Fibroblast of skin of abdomen (primary cell): ENCODE results near the gene GPR137B.
A peak's percentile ranks its signal among the peaks of the same experiment; 100 is the strongest.
"Not testable (repeated sequence)": the region's sequence is repeated elsewhere in the genome, so short reads cannot be mapped to it uniquely, and the experiment has no call there.

Source experiments
- DNase-seq: peaks from one replicate; pipeline ENCODE4 v3.0.0-alpha.2; 2013

The GPR137B gene

DNA sequence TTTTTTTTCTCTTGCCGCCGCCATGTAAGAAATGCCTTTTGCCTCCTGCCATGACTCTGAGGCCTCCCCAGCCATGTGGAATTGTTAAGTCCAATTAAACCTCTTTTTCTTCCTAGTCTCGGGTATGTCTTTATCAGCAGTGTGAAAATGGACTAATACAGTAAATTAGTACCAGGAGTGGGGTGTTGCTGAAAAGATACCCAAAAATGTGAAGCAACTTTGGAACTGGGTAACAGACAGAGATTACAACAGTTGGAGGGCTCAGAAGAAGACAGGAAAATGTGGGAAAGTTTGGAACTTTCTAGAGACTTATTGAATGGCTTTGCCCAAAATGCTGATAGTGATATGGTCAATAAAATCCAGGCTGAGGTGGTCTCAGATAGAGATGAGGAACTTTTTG lies 19.4 kb downstream of the GPR137B start:
- DNase-seq: not testable (repeated sequence)

DNA sequence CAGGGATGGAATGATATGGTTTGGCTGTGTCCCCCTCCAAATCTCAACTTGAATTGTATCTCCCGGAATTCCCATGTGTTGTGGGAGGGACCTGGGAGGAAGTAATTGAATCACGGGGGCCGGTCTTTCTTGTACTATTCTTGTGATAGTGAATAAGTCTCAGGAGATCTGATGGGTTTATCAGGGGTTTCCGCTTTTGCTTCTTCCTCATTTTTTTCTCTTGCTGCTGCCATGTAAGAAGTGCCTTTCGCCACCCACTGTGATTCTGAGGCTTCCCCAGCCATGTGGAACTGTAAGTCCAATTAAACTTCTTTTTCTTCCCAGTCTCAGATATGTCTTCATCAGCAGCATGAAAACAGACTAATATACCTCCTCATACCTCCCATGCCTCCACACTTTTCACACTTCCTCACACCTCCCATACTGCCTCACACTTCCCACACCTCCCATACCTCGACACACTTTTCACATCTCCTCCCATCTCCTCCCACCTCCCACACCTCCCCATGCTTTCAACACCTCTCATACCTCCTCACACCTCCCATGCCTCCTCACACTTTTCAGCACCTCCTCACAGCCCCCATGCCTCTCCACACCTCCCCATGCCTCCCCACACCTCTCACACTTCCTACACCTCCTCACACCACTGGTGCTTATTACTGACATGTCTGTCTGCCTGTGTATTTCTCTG lies 21.3 kb downstream of the GPR137B start:
- DNase-seq: no peak

DNA sequence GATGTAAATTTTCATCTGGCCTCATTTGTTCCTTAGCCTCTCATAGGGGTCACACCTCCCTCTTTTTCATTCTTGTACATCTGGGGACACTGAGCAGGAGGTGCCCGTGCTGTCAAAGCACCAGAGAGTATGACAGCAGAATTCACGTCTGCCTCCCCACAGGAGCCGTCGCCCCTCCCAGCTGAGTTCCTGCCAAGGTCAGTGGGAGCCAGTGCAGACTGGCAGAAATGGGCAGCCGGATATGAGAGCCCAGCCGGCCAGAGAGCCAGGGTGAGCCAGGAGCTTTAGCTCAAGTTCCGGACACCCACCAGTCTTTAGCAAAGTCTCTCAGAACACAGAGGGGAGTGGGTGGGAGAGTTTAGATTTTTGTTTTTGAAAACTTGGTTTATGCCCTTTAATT lies 21.9 kb downstream of the GPR137B start:
- DNase-seq: no peak

DNA sequence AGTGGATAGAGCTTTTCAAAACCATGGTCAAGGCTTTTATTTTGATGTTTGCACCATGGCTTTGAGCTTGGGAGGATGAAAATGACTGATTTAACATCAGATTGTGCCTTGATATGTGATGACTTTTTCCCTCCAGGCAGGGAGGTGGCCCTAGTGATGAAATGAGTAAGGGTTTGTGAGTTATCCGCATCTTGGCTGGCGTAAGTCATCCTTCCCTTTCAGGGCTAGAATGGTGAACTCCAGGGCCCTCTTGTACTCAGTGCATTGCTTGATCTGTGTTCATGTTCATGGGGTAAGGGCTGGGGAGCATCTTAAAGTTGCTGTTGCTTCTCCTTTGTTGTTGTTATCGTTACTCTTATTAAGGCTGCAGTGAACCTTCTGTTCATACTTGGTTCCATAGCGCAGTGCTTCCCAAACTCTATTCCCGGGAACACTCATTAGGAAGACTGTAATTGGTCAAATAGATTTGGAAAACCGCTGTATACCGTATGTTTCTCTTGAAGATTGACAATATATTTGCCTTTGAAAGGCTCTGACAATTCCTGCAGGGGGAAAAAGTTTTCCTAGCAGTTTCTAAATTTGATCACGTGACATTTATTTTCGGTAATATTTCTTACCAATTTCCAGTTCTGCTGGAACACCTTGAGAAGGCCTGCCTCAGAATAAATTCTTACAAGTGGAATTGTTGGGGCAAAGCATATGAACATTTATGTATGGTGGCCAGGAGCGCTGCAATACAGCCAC lies 23.1 kb downstream of the GPR137B start:
- no peak for DNase-seq

DNA sequence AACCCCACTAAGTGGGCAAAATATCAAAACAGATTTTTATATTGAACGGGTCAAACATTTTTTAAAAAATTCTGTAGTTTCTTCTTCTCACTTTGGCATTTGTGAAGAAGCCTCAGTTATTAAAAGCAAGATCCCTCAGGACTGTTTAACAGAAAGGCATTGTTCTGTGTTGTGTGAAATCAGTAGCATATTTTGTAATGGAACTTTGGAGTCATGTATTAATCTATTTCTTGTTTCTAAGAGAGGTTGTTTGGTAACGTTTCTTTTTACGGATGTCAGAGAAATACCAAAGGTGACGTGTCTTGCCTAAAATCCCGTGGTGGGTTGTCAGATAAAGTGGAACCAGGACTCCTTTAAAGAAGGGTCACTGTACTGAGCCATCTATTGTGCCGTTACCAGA lies 23.7 kb downstream of the GPR137B start:
- no peak for DNase-seq

DNA sequence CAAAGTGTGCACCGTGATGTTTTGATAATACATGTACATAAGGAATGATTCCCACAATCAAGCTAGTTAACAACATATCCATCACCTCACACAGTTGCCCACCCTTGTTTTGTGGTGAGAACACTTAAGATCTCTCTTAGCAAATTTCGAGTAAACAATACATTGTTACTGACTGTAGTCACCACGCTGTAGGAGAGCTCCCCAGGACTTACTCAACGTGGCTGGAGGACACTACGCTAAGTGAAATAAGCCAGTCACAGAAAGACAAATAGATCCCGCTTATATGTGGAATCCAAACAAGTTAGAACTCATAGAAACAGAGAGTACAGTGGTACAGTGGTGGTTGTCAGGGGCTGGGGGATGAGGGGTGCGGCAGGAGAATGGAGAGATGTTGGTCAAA lies 24.8 kb downstream of the GPR137B start:
- DNase-seq: no peak

DNA sequence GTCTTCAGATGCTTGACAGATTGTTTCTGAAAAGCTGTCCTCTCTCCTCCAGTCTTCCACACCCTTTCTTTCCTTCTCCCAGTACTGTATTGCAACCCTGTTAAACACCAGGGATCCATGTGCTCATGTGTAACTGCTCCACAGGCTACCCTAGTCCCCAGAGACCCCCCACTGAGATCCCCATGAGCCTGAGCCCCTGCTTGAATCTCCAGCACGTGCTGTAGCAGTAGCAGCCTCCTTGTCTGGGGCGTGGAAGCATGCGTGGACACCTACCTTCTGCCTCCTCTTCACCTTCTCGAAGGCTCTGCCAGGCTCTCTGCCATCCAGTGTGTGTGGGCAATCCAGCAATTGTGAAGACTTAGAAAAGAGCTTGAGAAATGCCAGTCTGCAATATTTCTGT lies 25.2 kb downstream of the GPR137B start:
- DNase-seq: no peak

DNA sequence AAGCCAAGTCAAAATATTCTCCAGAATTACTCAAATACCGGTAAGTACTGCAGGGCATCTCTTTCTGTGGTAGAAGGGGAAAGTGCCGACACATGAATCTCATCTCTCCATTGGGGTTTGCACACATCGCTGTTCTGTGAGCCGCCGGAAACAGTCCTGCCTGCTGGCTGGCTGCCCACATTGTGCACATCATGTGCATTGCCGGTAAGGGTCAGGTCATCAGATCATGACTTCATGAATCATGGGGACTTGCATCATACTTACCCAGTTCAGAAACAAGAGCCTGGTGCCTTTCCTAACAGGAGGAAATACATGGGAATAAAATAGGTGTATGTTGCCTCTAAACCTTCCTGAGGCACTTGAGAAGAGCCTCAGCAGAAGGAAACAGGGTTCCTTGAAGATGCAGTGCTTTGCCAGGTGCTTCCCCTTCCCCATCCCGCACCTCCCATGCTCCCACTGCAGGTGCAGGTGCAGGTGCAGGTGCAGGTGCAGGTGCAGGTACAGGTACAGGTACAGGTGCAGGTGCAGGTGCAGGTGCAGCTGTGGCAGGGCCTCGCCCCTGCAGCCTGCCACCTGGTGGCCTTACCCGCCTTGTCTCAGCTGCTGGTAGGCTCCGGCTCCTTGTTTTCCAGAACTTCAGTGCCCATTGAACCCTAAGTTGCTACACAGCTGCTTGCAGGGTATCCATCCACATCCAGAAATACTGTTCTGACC lies 26.5 kb downstream of the GPR137B start:
- peak; percentile 8 for DNase-seq

DNA sequence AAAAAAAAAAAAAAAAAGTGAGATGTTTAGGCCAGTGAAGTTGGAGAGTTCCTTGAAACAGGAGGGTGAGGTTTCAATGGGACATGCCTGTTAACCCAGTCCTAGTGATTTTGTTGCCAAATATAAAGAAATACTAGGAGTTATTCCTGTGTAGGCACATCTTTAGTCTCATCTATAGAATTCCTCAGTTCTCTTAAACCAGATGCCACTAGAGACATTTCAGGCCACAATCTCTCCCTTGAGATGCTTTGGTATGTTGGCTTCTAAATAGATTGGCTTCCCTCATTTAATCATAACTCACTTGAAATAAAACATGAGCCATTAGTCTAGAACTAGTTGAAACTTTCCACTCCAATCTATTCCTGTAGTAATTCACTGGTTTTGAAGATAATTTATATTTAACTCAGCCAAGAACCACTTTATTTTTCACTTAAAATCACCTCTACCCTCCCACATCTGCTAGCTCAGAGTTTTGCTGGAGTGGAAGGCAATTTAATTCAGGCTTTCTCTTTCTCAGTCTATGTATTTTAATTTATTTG lies 29.8 kb downstream of the GPR137B start:
- DNase-seq: peak; percentile 59

DNA sequence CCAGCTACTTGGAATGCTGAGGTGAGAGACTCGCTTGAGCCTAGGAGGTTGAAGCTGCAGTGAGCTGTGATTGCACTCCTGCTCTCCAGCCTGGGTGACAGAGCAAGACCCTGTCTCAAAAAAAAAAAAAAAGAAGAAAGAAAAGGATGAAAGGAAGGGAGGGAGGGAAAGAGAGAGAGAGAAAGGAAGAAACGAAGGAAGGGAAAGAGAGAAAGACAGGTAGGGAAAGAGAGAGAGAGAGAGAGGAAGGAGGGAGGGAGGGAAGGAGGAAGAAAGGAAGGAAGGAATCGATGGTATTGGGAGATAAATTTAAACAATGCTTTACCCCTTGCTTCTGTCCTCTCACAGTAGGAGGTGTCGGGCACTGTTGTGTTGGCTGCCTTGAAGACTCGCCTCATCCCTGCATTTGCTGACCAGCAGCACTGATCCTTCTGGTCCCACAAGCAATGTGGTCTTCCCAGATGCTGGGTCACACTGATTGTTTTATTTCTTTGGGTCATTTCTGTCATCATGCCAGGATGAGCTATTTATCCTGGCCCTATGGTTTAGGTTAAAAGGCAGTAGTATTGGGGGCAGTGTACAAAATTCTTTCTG lies 30.9 kb downstream of the GPR137B start:
- no peak for DNase-seq

DNA sequence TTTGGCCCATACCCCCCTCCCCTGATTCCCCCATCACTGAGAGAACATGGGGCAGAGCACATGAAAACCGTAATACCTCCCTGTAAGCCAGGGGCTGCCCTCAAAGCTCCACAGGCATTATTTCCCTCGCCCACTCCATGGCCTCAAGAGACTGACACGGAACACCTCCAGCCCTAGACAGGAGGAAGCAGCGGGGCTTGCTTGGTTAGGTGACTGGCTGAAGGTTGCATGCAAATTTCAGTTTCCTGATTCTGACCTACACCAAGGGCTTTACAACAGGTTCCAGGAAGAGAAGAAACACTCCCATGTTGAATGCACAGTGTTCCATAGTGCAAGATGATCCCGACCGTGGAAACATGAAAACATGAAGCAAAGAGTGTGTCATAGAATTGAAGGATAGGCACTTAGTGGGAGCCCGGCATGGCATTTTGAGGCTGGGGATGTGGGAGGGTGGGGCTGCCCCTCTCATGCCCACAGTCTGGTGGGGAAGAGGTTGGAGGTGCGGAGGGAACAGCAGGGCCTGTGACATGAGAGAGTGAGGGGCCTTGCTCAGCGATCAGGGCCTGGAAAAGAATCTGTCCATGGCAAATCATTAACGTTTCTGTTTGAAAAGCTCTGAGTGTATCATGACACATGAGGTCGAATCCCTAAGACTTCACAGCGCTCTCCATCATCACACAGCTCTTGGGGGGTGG lies 33.5 kb downstream of the GPR137B start:
- no peak for DNase-seq

DNA sequence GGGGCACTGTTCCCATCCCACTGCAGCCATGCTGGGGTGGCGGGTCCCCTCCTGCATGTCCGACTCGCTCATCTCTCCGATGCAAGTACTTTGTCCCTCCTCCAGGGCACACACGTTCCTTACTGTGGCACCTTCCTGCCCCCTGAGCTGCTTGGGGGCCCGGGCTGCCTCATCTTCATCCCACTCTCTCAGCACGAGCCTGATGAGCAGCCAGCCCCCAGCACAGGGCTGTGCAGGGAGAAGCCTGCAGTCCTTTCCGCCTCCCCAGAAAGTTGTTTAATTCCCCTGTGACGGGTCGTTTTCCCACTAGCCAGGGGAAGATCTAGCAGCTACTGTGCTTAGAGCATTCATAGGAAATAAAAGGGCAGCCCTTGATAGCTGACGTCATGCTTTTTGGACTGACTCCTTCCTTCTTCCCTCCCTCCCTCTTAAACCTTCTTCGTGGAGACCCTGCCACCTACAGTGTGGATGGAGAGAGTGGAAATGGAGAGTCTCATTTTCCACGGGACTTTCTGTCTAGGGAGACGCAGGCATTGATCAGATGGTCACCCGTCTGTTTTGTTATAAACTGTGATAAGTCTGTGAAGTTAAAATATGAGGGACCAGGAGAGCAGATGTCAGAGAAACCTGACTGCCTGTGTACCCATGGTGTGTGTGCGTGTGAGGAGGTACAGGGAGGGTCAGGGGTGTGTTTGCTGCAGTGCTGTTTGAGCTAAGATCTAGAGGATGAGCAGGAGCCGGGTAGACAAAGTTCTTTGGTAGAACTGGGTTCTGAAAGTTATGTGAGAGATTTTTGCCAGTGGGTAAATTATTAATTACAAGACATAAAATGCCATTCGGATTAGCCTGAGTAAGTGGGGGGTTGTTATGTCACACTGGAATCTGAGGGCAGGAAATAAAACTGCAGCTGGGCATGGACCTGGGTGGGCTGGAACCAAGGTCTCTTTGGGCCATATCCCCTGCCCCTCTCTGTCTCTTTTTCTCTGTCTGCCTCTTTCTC lies 34.3 kb downstream of the GPR137B start:
- peak; percentile 6 for DNase-seq

DNA sequence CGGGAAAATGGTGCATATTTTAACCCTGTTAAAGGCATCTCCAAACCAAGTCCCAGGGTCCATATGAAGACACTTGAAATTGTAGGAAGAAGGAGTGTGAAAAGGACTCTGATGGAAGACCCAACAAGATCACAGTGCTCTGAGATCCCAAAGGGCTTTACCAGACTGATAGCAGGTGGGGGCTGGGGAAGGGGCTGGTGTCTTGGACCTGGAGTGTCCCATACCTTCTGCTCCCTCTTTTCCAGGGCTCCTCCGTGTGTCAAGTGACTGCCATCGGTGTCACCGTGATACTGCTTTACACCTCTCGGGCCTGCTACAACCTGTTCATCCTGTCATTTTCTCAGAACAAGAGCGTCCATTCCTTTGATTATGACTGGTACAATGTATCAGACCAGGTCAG lies 37.3 kb downstream of the GPR137B start:
- DNase-seq: no peak

DNA sequence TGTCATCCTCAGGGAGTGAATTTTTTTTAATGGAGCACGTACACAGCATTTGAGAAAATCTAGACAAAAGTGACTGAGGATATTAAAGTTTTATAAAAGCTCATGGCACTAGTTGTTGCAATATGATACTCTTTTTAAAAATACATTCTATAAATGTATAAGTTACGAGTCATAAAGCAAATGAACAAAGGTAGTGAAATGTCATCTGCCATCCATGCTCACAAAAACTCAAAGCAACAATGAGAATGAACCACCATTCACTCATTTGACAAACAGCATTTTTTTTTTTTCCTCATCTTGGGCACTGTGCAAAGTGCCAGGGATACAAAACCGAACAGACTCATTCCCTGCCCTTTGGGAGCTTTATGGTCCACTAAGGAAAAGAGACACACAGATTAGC lies 38.7 kb downstream of the GPR137B start:
- DNase-seq: peak; percentile 22

DNA sequence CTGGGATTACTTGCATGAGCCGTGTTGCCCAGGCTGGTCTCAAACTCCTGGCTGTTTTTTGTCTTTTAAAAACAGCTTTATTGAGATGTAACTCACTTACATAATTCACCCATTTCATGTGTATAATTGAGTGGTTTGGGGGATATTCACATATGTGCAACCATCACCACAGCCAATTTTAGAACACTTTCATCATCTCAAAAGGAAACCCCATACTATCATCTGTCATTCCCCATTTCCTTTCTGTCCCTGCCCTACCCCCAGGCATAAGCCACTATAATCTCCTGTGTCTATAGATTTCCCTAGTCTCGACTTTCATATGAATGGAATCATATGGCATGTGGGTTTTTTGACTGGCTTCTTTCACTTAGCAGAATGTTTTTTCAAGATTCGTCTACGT lies 43.3 kb downstream of the GPR137B start:
- DNase-seq: no peak

DNA sequence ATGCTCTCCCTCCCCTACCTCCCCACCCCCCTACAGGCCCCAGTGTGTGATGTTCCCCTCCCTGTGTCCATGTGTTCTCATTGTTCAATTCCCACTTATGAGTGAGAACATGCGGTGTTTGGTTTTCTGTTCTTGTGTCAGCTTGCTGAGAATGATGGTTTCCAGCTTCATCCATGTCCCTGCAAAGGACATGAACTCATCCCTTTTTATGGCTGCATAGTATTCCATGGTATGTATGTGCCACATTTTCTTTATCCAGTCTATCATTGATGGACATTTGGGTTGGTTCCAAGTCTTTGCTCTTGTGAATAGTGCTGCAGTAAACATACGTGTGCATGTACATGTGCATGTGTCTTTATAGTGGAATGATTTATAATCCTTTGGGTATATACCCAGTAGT lies 44.1 kb downstream of the GPR137B start:
- not testable (repeated sequence) for DNase-seq

DNA sequence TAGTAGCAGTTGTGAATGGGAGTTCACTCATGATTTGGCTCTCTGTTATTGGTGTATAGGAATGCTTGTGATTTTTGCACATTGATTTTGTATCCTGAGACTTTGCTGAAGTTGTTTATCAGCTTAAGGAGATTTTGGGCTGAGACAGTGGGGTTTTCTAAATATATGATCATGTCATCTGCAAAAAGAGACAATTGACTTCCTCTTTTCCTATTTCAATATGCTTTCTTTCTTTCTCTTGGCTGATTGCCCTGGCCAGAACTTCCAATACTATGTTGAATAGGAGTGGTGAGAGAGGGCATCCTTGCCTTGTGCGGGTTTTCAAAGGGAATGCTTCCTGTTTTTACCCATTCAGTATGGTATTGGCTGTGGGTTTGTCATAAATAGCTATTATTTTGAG lies 45.7 kb downstream of the GPR137B start:
- DNase-seq: not testable (repeated sequence)

DNA sequence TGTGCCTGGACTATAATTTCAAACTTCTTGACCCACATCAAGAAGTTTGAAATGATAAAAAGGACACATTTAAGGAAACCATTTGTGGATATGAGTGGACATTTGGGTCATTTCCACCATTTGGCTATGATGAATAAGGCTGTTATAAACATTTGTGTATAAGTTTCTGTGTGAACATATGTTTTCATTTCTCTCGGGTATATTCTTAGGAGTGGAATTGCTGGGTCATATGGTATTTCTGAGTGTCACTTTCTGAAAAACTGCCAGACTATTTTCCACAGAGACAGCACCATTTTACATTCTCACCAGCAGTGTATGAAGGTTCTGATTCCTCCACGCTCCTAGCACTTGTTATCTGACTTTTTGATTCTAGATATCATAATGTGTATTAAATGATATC lies 50.8 kb downstream of the GPR137B start:
- no peak for DNase-seq

DNA sequence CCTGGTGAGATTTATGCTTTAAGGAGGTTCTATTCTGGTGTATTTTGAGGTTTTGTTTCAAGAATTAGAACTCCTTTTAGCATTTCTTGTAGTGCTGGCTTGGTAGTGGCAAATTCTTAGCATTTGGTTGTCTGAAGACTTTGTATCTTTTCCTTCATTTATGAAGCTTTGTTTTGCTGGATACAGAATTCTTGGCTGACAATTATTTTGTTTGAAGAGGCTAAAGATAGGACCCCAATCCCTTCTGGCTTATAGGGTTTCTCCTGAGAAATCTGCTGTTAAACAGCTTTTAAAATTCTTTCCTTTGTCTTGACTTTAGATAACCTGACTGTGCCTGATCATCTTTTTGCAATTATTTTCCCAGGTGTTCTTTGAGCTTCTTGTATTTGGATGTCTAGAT lies 58.6 kb downstream of the GPR137B start:
- DNase-seq: no peak

DNA sequence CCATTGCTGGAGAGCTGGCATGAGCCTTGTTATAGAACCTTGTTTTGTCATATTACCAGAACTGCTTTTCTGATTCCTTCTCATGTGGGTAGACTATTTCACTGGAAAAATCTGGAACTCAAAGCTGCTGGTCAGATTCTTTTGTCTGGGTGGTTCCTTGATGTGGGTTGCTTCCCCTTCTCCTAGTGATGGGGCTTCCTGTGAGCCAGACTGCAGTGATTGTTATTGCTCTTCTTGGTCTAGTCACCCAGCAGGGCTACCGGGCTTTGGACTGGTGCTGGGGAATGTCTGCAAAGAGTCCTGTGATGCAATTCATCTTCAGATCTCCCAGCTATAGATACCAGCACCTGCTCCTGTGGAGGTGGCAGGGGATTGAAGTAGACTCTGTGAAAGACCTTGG lies 59.4 kb downstream of the GPR137B start:
- DNase-seq: no peak

DNA sequence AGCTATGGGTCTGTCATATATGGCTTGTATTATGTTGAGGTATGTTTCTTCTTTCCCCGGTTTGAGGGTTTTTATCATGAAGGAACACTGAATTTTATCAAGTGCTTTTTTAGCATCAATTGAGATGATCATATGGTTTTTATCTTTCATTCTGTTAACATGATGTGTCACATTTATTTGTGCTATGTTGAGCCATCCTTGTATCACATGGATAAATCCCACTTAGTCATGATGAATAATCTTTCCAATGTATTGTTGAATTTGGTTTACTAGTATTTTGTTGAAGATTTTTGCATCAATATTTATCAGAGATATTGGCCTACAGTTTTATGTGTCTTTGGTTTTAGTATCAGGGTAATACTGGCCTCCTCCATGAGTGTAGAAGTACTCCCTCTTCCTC lies 61.7 kb downstream of the GPR137B start:
- peak; percentile 6 for DNase-seq
